Measurements from ENCODE around the gene ABHD17A. TPM values are rescaled to one million over a fixed set of nuclear protein-coding genes. Genes with fewer than 3 reads are reported as not detected.
A peak's percentile ranks its signal among the peaks of the same experiment; 100 is the strongest.

The ABHD17A gene
- total and polyA plus RNA-seq, 4 donors = 68.8 to 110 (median 91.0) TPM

DNA sequence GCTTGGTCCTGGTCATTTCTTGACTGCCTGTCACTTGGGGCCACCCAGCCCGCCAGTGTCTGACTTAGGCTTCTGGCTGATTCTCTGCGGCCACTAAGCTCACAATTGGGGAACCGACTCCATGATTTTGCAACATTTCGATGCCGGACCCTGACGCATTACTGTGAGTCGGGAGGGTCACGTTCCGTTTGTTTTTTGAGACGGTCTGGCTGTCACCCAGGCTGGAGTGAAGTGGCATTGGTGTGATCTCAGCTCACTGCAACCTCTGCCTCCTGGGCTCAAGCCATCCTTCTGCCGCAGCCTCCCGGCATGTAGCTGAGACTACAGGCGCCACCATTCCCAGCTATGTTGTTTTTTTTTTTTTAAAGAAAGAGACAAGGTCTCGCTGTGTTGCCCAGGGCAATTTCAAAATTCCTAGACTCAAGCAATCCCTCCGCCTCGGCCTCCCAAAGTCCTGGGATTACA is 16.7 kb upstream of the ABHD17A start:
- TF ChIP-seq, protein P1, sequence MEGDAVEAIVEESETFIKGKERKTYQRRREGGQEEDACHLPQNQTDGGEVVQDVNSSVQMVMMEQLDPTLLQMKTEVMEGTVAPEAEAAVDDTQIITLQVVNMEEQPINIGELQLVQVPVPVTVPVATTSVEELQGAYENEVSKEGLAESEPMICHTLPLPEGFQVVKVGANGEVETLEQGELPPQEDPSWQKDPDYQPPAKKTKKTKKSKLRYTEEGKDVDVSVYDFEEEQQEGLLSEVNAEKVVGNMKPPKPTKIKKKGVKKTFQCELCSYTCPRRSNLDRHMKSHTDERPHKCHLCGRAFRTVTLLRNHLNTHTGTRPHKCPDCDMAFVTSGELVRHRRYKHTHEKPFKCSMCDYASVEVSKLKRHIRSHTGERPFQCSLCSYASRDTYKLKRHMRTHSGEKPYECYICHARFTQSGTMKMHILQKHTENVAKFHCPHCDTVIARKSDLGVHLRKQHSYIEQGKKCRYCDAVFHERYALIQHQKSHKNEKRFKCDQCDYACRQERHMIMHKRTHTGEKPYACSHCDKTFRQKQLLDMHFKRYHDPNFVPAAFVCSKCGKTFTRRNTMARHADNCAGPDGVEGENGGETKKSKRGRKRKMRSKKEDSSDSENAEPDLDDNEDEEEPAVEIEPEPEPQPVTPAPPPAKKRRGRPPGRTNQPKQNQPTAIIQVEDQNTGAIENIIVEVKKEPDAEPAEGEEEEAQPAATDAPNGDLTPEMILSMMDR (IDR thresholded peaks at IDR 0.05; ENCODE audit: control extremely low read depth, extremely low read depth) = no peak
- DNase-seq = no peak
- ATAC-seq (ENCODE audit: insufficient read depth, low FRiP score) = no peak
- H3K9me3 ChIP-seq (ENCODE audit: control insufficient read depth in 4 of 4, insufficient read depth in 3 of 4, low read length in 3 of 4) = no peaks in the 10 kb centered on the region
- no peak overlapping the region for H3K4me3 ChIP-seq
- H3K36me3 ChIP-seq (ENCODE audit: control insufficient read depth in 4 of 4, insufficient read depth in 4 of 4, low read length in 4 of 4) = no peaks in the 10 kb centered on the region
- WGBS, 2 donors = 39 to 67% methylated on average over 16 of the region's 16 CpGs
- H3K9ac ChIP-seq (ENCODE audit: insufficient read depth in 1 of 2, low read length in 2 of 2) = no peak overlapping the region
- peak overlapping the region in 1 of 2 donors; percentile 74 for H3K27ac ChIP-seq (ENCODE audit: low read depth in 1 of 2, low read length in 1 of 2)
- peaks cover 0 to 14% (median 7%) of the 10 kb centered on the region in 5 donors for H3K4me1 ChIP-seq (ENCODE audit: control insufficient read depth in 5 of 5, insufficient read depth in 5 of 5, low read length in 5 of 5)
- H3K27me3 ChIP-seq (ENCODE audit: control insufficient read depth in 3 of 3, insufficient read depth in 3 of 3, low read length in 2 of 3) = no peaks in the 10 kb centered on the region

DNA sequence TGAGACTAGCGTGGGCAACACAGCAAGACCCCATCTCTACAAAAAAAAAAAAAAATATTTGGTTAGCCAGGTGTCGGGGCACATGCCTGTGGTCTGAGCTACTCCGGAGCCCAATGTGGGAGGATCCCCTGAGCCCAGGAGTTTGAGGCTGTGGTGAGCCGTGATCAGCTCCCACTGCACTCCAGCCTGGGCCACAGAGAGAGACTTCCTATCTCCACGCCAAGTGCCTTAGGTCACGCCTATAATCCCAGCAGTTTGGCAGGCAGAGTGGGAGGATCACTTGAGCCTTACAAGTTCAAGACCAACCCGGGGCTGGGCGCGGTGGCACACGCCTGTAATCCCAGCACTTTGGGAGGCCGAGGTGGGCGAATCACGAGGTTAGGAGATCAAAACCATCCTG is 11.2 kb upstream of the ABHD17A start:
- Histone ChIP-seq H3K36me3 (ENCODE audit: control insufficient read depth in 4 of 4, insufficient read depth in 4 of 4, low read length in 4 of 4) (no peaks in the 10 kb centered on the region), H3K9me3 (ENCODE audit: control insufficient read depth in 4 of 4, insufficient read depth in 3 of 4, low read length in 3 of 4) (no peaks in the 10 kb centered on the region), H3K4me3 (no peak overlapping the region), H3K27me3 (ENCODE audit: control insufficient read depth in 3 of 3, insufficient read depth in 3 of 3, low read length in 2 of 3) (no peaks in the 10 kb centered on the region), H3K27ac (ENCODE audit: low read depth in 1 of 2, low read length in 1 of 2) (peak overlapping the region in 1 of 2 donors; percentile 13), H3K9ac (ENCODE audit: insufficient read depth in 1 of 2, low read length in 2 of 2) (no peak overlapping the region), H3K4me1 (ENCODE audit: control insufficient read depth in 5 of 5, insufficient read depth in 5 of 5, low read length in 5 of 5) (peaks cover 0 to 7% (median 3%) of the 10 kb centered on the region in 5 donors)
- 69 to 79% methylated on average over 13 of the region's 13 CpGs for WGBS, 2 donors
- ATAC-seq (ENCODE audit: insufficient read depth, low FRiP score) (no peak), DNase-seq (no peak)
- TF ChIP-seq, protein P1 (IDR thresholded peaks at IDR 0.05; ENCODE audit: control extremely low read depth, extremely low read depth) = no peak

DNA sequence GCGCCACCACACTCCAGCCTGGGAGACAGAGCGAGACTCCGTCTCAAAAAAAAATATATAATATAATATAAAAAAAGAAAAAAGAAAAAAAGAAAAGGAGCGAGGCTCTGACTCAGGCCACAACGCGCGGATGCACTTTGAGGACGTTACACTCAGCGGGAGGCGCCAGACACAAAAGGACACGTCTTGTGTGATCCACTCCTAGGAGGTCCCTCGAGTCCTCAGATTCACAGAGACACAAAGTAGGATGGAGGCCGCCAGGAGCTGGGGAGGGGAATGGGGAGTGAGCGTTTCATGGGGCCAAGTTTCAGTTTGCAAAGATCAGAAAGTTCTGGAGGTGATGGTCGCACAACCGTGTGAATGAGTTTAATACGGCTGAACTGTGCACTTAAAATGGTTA is 8.5 kb upstream of the ABHD17A start:
- Histone ChIP-seq H3K9ac (ENCODE audit: insufficient read depth in 1 of 2, low read length in 2 of 2) (no peak overlapping the region), H3K9me3 (ENCODE audit: control insufficient read depth in 4 of 4, insufficient read depth in 3 of 4, low read length in 3 of 4) (no peaks in the 10 kb centered on the region), H3K27ac (ENCODE audit: low read depth in 1 of 2, low read length in 1 of 2) (no peak overlapping the region), H3K27me3 (ENCODE audit: control insufficient read depth in 3 of 3, insufficient read depth in 3 of 3, low read length in 2 of 3) (no peaks in the 10 kb centered on the region), H3K4me1 (ENCODE audit: control insufficient read depth in 5 of 5, insufficient read depth in 5 of 5, low read length in 5 of 5) (peaks cover 0 to 7% (median 3%) of the 10 kb centered on the region in 5 donors), H3K4me3 (no peak overlapping the region), H3K36me3 (ENCODE audit: control insufficient read depth in 4 of 4, insufficient read depth in 4 of 4, low read length in 4 of 4) (no peaks in the 10 kb centered on the region)
- ATAC-seq (ENCODE audit: insufficient read depth, low FRiP score) (no peak), DNase-seq (no peak)
- 90 to 91% methylated on average over 17 of the region's 17 CpGs for WGBS, 2 donors
- TF ChIP-seq, protein P1 (IDR thresholded peaks at IDR 0.05; ENCODE audit: control extremely low read depth, extremely low read depth) = no peak

DNA sequence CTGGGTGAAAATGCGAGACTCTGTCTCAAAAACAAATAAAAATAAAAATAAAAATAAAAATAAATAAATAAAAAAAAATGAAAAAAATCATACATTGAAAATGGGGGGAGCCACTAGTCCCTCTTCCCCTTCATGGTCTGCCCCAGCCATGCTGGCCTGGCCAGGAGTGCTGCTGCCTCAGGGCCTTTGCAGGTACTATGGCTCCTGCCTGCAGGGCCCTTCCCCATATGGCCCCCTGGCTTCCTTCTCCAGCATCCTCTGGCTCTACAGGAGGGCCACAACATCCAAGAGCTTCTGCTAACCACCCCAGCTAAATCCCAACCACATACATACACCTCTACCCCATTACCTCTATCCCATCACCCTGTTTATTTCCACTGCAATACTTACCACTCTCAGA is 4.6 kb upstream of the ABHD17A start:
- Histone ChIP-seq H3K27ac (ENCODE audit: low read depth in 1 of 2, low read length in 1 of 2) (peak overlapping the region in 1 of 2 donors; percentile 22), H3K4me1 (ENCODE audit: control insufficient read depth in 5 of 5, insufficient read depth in 5 of 5, low read length in 5 of 5) (no peaks in the 10 kb centered on the region), H3K4me3 (no peak overlapping the region), H3K27me3 (ENCODE audit: control insufficient read depth in 3 of 3, insufficient read depth in 3 of 3, low read length in 2 of 3) (no peaks in the 10 kb centered on the region), H3K9me3 (ENCODE audit: control insufficient read depth in 4 of 4, insufficient read depth in 3 of 4, low read length in 3 of 4) (no peaks in the 10 kb centered on the region), H3K36me3 (ENCODE audit: control insufficient read depth in 4 of 4, insufficient read depth in 4 of 4, low read length in 4 of 4) (no peaks in the 10 kb centered on the region), H3K9ac (ENCODE audit: insufficient read depth in 1 of 2, low read length in 2 of 2) (no peak overlapping the region)
- DNase-seq (no peak), ATAC-seq (ENCODE audit: insufficient read depth, low FRiP score) (no peak)
- TF ChIP-seq, protein P1 (IDR thresholded peaks at IDR 0.05; ENCODE audit: control extremely low read depth, extremely low read depth) = no peak
- 94 to 96% methylated on average over 1 of the region's 1 CpG for WGBS, 2 donors

Data from lung (tissue), 12 donors.